GM18511 (cell line): ENCODE results near the gene MRPS6.

Source experiments
- ATAC-seq: cut with Tn5 transposase; IDR thresholded peaks from one replicate; pipeline ENCODE4 v1.9.1; 2021; ENCODE audit warnings: mild to moderate bottlenecking, moderate library complexity; ENCODE audit not compliant: unreplicated experiment

Gene MRPS6

GRCh38 chr21:34065027-34065426 lies 8.4 kb upstream of the MRPS6 start:
- ATAC-seq: no peak

- ATAC-seq: no peak
Observed at GRCh38 chr21:34071683-34072082, 1.7 kb upstream of the MRPS6 start.

- ATAC-seq: no peak
Observed at GRCh38 chr21:34072145-34073031, 990 bp upstream of the MRPS6 start.

- peak; percentile 53 for ATAC-seq
Observed at GRCh38 chr21:34073749-34074282, 438 bp downstream of the MRPS6 start.

GRCh38 chr21:34074283-34075090 lies 1.1 kb downstream of the MRPS6 start:
- no peak for ATAC-seq

- ATAC-seq: no peak
Observed at GRCh38 chr21:34075091-34075425, 1.7 kb downstream of the MRPS6 start.

GRCh38 chr21:34075760-34076660 lies 2.6 kb downstream of the MRPS6 start:
- ATAC-seq: no peak

- no peak for ATAC-seq
Observed at GRCh38 chr21:34076835-34077234, 3.5 kb downstream of the MRPS6 start.

- no peak for ATAC-seq
Observed at GRCh38 chr21:34077888-34078287, 4.5 kb downstream of the MRPS6 start.

GRCh38 chr21:34078915-34079314 lies 5.5 kb downstream of the MRPS6 start:
- no peak for ATAC-seq

- no peak for ATAC-seq
Observed at GRCh38 chr21:34080710-34081109, 7.3 kb downstream of the MRPS6 start.

- no peak for ATAC-seq
Observed at GRCh38 chr21:34082769-34083168, 9.4 kb downstream of the MRPS6 start.

- no peak for ATAC-seq
Observed at GRCh38 chr21:34083357-34083756, 10.0 kb downstream of the MRPS6 start.

- ATAC-seq: no peak
Observed at GRCh38 chr21:34085129-34085528, 11.8 kb downstream of the MRPS6 start.

GRCh38 chr21:34086887-34087306 lies 13.5 kb downstream of the MRPS6 start:
- ATAC-seq: no peak

GRCh38 chr21:34088752-34089151 lies 15.4 kb downstream of the MRPS6 start:
- ATAC-seq: no peak

- no peak for ATAC-seq
Observed at GRCh38 chr21:34091032-34091431, 17.7 kb downstream of the MRPS6 start.

GRCh38 chr21:34091607-34092006 lies 18.2 kb downstream of the MRPS6 start:
- ATAC-seq: no peak

- ATAC-seq: no peak
Observed at GRCh38 chr21:34092262-34092921, 19.0 kb downstream of the MRPS6 start.

- no peak for ATAC-seq
Observed at GRCh38 chr21:34093083-34093482, 19.7 kb downstream of the MRPS6 start.
